Fibroblast of mammary gland (primary cell): Measurements from ENCODE around the gene AOC1.
A peak's percentile ranks its signal among the peaks of the same experiment; 100 is the strongest.

Experiments
- DNase-seq: peaks from one replicate; pipeline ENCODE4 v3.0.0-alpha.2; 2010; ENCODE audit warnings: low read depth
- H3K4me3 ChIP-seq: 2 replicates; pipeline ENCODE4 v1.5.1; 2011; ENCODE audit warnings: low read depth, mild to moderate bottlenecking, low read length, moderate library complexity; ENCODE audit not compliant: control insufficient read depth
- TF ChIP-seq, protein P1 (sequence below): conservative IDR thresholded peaks from 2 replicates; pipeline ENCODE4 v1.5.1; 2011; ENCODE audit warnings: low read depth, low read length, inconsistent platforms; ENCODE audit not compliant: control insufficient read depth, insufficient read depth

The AOC1 gene

DNA sequence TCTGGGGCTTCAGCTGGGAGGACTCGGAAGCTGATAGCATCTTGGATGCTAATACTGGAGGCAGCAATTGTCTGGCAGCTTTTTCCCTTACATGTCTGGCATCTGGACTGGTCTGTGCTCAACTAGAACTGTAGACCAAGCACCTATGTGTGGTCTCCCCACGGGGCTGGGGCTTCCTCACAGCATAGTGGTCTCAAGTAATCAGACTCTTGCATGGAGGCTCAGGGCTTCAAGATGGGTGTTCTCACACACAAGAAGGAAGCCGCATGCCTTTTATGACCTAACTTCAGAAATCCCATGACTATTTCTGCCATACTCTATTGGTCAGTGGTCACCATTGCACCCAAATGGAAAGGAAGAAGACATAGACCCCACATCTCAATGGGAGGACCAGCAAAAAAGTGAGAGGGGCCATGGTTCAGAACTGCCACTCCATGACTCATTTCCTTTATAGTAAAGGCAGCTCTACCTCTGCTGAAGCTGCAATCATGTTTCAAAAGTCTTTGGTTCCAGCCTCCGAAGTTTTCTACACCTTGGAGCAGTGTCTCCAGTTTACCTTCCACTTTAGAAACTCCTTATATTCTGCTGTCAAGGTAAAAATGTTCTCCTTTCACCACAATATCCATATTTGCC is 14.7 kb downstream of the AOC1 start:
- TF ChIP-seq, protein P1, sequence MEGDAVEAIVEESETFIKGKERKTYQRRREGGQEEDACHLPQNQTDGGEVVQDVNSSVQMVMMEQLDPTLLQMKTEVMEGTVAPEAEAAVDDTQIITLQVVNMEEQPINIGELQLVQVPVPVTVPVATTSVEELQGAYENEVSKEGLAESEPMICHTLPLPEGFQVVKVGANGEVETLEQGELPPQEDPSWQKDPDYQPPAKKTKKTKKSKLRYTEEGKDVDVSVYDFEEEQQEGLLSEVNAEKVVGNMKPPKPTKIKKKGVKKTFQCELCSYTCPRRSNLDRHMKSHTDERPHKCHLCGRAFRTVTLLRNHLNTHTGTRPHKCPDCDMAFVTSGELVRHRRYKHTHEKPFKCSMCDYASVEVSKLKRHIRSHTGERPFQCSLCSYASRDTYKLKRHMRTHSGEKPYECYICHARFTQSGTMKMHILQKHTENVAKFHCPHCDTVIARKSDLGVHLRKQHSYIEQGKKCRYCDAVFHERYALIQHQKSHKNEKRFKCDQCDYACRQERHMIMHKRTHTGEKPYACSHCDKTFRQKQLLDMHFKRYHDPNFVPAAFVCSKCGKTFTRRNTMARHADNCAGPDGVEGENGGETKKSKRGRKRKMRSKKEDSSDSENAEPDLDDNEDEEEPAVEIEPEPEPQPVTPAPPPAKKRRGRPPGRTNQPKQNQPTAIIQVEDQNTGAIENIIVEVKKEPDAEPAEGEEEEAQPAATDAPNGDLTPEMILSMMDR = no peak
- H3K4me3 ChIP-seq = no peak overlapping the region
- no peak for DNase-seq

DNA sequence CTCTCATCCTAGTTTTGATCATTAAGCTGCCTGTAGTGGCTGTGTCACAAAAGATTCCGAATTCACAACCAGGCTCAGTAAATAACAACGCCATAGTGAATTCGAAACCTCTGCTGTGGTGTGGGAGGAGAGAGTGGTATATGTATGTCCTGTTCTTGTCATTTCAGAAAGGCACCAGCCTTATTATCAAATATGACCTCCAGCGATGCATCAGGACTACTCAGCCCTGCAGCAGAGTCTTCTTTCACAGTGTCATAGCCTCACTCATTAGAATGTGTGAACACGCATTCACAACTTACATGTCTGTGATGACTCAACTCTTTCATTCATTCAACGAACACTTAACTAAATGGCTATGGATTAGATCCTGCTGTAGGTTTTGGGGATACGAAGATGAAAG is 15.3 kb downstream of the AOC1 start:
- DNase-seq = no peak
- TF ChIP-seq, protein P1 = no peak

DNA sequence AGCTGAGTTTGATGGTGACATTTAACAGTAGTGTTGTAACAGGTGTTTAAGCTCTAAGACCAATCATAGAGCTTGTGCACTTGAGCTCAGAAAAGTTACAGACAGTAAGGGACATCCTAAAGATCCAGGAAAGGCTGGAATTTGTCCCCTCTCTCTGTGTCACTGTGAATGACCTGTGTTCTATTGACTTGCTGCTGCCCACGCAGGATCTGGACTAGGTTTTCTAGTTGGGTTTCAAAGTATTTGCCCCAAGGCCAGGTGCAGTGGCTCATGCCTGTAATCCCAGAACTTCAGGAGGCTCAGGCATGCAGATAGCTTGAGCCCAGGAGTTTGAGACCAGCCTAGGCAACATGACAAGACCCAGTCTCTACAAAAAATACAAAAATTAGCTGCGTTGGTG is 17.1 kb downstream of the AOC1 start:
- TF ChIP-seq, protein P1 = no peak
- no peak for DNase-seq

More for the DNA sequence above, 15.3 kb downstream of the AOC1 start:
- H3K4me3 ChIP-seq = no peak overlapping the region

DNA sequence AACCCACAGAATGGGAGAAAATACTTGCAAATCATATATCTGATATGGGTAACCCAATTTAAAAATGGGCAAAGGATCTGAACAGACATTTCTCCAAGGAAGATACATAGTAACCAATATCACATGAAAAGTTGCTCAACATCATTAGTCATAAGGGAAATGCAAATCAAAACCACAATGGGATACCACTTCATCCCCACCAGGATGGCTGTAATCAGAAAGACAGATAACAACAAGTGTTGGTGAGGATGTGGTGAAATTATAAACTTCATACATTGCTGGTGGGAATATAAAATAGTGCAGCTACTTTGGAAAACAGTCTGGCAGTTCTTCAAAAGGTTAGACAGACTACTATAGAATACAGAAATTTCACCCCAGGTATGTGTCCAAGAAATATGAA is 19.3 kb downstream of the AOC1 start:
- no peak overlapping the region for H3K4me3 ChIP-seq
- DNase-seq = peak; percentile 54
- TF ChIP-seq, protein P1 = no peak

More for the DNA sequence above, 17.1 kb downstream of the AOC1 start:
- no peak overlapping the region for H3K4me3 ChIP-seq

DNA sequence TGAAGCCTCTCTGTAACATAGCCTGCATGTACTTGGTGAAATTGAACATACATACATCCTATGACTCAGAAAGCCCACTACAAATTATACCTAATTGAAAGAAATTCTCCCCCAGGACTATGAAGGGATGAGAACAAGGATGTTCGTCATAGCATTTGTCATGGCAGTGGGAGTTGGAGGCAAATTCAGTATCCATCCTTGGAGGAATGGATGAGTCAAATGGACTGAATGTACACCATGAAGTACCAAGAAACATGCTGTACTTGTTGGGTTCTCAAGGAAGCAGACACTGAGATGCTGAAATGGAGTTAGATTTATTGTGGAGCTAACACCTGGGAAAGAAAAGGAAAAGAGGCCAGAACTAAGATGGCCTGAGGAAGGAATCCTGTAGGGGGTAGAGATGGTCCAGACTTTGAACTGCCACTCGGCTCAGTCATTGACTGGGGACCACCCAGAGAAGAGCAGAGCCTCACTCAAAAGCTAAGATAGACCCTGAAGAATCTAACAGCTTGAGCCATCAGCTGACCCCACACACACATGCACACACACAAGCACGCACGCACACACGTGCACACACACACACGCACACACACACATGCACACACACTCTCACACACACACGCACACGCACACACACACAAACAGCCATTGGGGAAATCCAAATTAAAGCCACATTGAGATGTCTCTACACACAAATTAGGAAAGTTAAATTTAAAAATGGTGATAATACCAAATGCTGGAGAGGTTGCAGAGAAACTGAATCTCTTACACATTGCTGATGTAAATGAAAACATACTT is 22.3 kb downstream of the AOC1 start:
- TF ChIP-seq, protein P1 = no peak
- peak; percentile 98 for DNase-seq
- H3K4me3 ChIP-seq = no peak overlapping the region

DNA sequence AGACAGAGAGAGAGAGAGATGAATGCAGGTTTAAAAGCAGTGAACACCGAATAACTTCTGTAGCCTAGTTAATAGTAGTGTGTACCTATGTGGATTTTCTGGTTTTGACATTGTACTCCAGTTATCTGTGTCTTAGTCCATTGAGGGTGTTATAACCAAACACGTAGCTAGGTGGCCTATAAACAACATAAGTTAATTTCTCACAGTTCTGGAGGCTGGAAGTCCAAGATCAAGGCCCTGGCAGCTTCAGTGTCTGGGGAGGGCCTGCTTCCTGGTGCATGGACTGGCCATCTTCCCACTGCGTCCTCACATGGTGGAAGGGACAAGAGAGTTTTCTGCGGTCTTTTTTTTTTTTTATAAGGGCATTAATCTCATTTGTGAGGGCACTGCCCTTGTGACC is 23.5 kb downstream of the AOC1 start:
- TF ChIP-seq, protein P1 = peak; percentile 7
- DNase-seq = peak; percentile 34
- H3K4me3 ChIP-seq = no peak overlapping the region
